Measurements from ENCODE around the gene RASAL2.

Gene RASAL2

DNA sequence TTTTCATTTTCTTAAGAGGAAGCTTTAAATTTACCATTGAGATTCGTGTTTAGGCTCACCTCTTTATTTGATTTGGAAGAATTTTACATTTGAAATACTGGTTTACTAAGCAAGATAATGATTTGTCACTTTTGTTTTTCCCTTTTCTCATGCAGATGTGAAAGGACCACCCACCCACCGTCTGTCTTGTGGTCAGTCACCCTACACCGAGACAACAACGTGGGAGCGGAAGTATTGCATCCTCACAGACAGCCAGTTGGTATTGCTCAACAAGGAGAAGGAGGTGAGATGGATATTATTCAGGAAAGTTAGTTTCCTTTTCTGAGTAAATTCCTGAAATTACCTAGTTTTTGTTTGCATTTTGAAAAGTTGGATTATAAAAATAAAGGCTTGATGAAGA lies 189.5 kb downstream of the RASAL2 start:
- TF ChIP-seq, protein P1, sequence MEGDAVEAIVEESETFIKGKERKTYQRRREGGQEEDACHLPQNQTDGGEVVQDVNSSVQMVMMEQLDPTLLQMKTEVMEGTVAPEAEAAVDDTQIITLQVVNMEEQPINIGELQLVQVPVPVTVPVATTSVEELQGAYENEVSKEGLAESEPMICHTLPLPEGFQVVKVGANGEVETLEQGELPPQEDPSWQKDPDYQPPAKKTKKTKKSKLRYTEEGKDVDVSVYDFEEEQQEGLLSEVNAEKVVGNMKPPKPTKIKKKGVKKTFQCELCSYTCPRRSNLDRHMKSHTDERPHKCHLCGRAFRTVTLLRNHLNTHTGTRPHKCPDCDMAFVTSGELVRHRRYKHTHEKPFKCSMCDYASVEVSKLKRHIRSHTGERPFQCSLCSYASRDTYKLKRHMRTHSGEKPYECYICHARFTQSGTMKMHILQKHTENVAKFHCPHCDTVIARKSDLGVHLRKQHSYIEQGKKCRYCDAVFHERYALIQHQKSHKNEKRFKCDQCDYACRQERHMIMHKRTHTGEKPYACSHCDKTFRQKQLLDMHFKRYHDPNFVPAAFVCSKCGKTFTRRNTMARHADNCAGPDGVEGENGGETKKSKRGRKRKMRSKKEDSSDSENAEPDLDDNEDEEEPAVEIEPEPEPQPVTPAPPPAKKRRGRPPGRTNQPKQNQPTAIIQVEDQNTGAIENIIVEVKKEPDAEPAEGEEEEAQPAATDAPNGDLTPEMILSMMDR (IDR thresholded peaks at IDR 0.05; ENCODE audit: poor library complexity, severe bottlenecking): no peak
- Histone ChIP-seq H3K9me3 (ENCODE audit: severe bottlenecking) (no peaks in the 10 kb centered on the region), H3K4me3 (ENCODE audit: severe bottlenecking) (no peak overlapping the region), H3K27me3 (ENCODE audit: insufficient read depth, poor library complexity, severe bottlenecking) (no peaks in the 10 kb centered on the region), H3K36me3 (ENCODE audit: low read depth) (no peaks in the 10 kb centered on the region), H3K27ac (ENCODE audit: poor library complexity, severe bottlenecking) (peak overlapping the region; percentile 71), H3K4me1 (ENCODE audit: insufficient read depth, poor library complexity, severe bottlenecking) (peaks cover 40% of the 10 kb centered on the region)
- peak; percentile 59; the same call in 1 of the 3 replicates for ATAC-seq (ENCODE audit: low read depth)
- no peak for DNase-seq (ENCODE audit: low spot score)

DNA sequence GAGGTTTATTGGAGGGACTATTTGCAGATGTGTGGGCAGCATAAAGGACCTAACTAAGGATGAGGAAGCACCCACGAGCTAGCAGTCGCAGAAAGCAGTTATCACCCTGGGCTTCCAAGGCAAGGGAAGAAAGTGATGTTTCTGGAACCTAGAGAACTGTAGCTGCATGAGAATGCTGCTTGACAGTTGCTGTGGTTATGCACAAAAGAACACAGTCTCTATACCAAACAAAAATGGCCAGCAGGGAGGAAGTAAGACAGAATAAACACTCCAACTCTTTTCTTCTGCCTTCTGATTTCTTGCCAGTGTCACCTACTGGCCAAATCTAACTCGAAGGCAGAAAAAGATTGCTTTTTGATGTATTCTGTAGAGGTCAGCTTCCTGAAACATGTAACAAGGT lies 190.2 kb downstream of the RASAL2 start:
- H3K36me3 ChIP-seq (ENCODE audit: low read depth): no peaks in the 10 kb centered on the region
- H3K9me3 ChIP-seq (ENCODE audit: severe bottlenecking): no peaks in the 10 kb centered on the region
- ATAC-seq (ENCODE audit: low read depth) (no peak), DNase-seq (ENCODE audit: low spot score) (no peak)
- TF ChIP-seq, protein P1 (IDR thresholded peaks at IDR 0.05; ENCODE audit: poor library complexity, severe bottlenecking): no peak
- H3K27ac ChIP-seq (ENCODE audit: poor library complexity, severe bottlenecking): peak overlapping the region; percentile 71
- H3K4me3 ChIP-seq (ENCODE audit: severe bottlenecking): no peak overlapping the region
- no peaks in the 10 kb centered on the region for H3K27me3 ChIP-seq (ENCODE audit: insufficient read depth, poor library complexity, severe bottlenecking)
- peaks cover 33% of the 10 kb centered on the region for H3K4me1 ChIP-seq (ENCODE audit: insufficient read depth, poor library complexity, severe bottlenecking)

DNA sequence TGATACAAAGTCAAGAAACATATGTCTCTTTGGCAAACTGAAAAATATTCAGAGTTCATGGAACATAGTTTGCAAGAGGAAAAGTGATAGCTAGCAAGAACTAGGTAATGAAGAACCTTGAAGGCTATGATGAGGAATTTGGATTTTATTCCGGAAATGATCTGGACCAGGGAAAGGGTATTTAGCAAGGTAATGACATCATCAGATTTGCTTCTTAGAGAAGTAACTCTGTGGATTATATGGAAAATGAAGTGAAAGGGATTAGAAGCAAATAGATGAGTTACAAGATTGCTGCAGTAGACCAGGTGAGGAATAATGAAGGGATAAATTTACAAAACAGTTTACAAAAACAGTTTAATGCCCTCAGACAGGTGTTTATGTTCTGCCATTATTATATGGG lies 197.3 kb downstream of the RASAL2 start:
- H3K9me3 ChIP-seq (ENCODE audit: severe bottlenecking): no peaks in the 10 kb centered on the region
- H3K4me3 ChIP-seq (ENCODE audit: severe bottlenecking): no peak overlapping the region
- H3K27me3 ChIP-seq (ENCODE audit: insufficient read depth, poor library complexity, severe bottlenecking): no peaks in the 10 kb centered on the region
- DNase-seq (ENCODE audit: low spot score) (no peak), ATAC-seq (ENCODE audit: low read depth) (no peak)
- 0 out of 2 replicates have a peak, but pooled peaks cover 3% of the 10 kb centered on the region for H3K36me3 ChIP-seq (ENCODE audit: low read depth)
- H3K4me1 ChIP-seq (ENCODE audit: insufficient read depth, poor library complexity, severe bottlenecking): no peaks in the 10 kb centered on the region
- H3K27ac ChIP-seq (ENCODE audit: poor library complexity, severe bottlenecking): no peak overlapping the region
- TF ChIP-seq, protein P1 (IDR thresholded peaks at IDR 0.05; ENCODE audit: poor library complexity, severe bottlenecking): no peak

DNA sequence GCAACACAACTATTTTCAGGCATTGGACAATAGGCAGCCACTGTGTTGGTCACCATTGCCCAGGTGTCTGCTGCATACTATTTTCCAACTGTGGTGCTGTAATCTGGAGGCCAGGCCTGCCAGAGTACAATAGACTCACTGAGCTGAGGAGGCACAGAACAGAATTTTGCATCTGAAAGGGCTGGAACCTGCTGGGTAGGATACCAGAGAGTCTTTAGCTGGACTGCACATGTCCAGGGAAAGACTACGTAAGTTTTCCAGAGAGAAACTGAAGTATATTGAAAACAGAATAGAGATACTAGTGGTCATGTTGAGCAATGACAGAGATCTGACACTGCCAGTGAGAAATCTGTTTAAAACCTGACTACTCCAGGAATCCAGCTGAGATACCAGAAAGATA lies 200.8 kb downstream of the RASAL2 start:
- H3K9me3 ChIP-seq (ENCODE audit: severe bottlenecking): no peaks in the 10 kb centered on the region
- H3K27me3 ChIP-seq (ENCODE audit: insufficient read depth, poor library complexity, severe bottlenecking): no peaks in the 10 kb centered on the region
- H3K36me3 ChIP-seq (ENCODE audit: low read depth): 0 out of 2 replicates have a peak, but pooled peaks cover 3% of the 10 kb centered on the region
- TF ChIP-seq, protein P1 (IDR thresholded peaks at IDR 0.05; ENCODE audit: poor library complexity, severe bottlenecking): no peak
- peaks cover 5% of the 10 kb centered on the region for H3K4me1 ChIP-seq (ENCODE audit: insufficient read depth, poor library complexity, severe bottlenecking)
- H3K4me3 ChIP-seq (ENCODE audit: severe bottlenecking): no peak overlapping the region
- ATAC-seq (ENCODE audit: low read depth) (no peak), DNase-seq (ENCODE audit: low spot score) (no peak)
- no peak overlapping the region for H3K27ac ChIP-seq (ENCODE audit: poor library complexity, severe bottlenecking)

DNA sequence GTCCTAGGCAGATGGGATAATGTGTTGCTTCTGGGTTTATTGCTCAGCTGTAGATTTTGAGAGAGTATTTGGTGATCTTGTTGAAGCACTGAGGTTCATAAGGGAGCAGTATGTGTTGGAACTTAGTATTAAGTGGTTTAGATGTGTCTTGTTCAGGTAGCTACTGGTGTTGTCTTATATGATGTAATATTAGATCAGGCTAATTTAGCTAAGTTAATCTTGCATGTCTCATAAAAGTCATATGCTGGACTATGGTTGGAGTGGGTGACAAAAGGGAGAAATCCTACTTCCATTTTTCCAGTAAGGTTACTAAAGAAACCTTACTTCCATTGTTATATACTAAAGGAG lies 206.4 kb downstream of the RASAL2 start:
- no peaks in the 10 kb centered on the region for H3K27me3 ChIP-seq (ENCODE audit: insufficient read depth, poor library complexity, severe bottlenecking)
- peak overlapping the region; percentile 43 for H3K27ac ChIP-seq (ENCODE audit: poor library complexity, severe bottlenecking)
- no peaks in the 10 kb centered on the region for H3K9me3 ChIP-seq (ENCODE audit: severe bottlenecking)
- ATAC-seq (ENCODE audit: low read depth) (peak; percentile 18), DNase-seq (ENCODE audit: low spot score) (no peak)
- H3K36me3 ChIP-seq (ENCODE audit: low read depth): peaks cover 4% of the 10 kb centered on the region; the same call in 1 of the 2 replicates
- TF ChIP-seq, protein P1 (IDR thresholded peaks at IDR 0.05; ENCODE audit: poor library complexity, severe bottlenecking): no peak
- H3K4me1 ChIP-seq (ENCODE audit: insufficient read depth, poor library complexity, severe bottlenecking): peaks cover 14% of the 10 kb centered on the region
- no peak overlapping the region for H3K4me3 ChIP-seq (ENCODE audit: severe bottlenecking)
